HG02759 (cell line): ENCODE results near the gene DNAAF5.
"Not testable (repeated sequence)": the region's sequence is repeated elsewhere in the genome, so short reads cannot be mapped to it uniquely, and the experiment has no call there.

Experiments
- ATAC-seq: cut with Tn5 transposase; IDR thresholded peaks from one replicate; pipeline ENCODE4 v1.9.1; 2021; ENCODE audit warnings: mild to moderate bottlenecking, moderate library complexity; ENCODE audit not compliant: unreplicated experiment

The DNAAF5 gene

DNA sequence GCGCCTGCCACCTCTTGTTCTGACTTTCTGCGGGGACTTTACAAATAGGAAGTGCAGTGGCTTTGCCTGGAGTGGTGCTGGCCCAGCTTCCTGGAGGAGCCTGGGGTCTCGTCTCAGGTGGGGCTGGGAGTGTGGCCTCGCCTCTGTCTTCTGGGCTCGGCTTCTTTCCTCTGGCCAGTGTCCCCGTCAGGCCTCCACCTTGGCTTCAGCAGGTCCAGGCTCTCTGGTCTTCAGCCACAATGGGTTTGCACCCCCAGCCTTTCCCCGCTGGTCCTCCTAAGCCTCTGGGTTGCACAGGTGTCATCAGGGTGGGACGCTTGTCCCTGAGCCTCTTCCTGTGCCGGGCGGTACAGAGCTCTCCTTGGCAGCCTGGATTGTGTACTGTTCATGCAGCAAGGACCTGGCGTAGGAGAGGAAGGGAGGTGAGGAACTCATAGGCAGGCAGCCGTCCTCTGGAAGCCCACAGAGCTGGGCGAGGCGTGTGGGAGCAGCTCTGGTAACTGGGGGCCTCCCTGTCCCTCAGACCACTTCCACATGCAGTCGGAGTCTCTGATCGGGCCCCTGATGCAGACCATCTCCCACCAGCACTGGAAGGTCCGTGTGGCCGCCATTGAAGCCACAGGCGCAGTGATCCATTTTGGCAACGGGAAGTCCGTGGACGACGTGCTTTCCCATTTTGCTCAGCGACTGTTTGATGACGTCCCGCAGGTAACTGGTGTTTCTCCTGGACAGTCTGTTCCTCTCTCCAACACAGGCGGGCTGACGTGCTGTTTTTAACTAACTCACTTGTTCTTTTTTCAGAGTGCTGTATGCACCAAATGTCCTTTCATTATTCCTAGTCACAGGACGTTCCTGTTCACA lies 2.9 kb downstream of the DNAAF5 start:
- ATAC-seq: no peak

GRCh38 chr7:730501-731439 lies 4.3 kb downstream of the DNAAF5 start:
- ATAC-seq: no peak

GRCh38 chr7:731440-732085 lies 5.1 kb downstream of the DNAAF5 start:
- ATAC-seq: no peak

- no peak for ATAC-seq
Measured at GRCh38 chr7:732094-732541, 5.6 kb downstream of the DNAAF5 start.

- ATAC-seq: no peak
Measured at GRCh38 chr7:732556-732955, 6.1 kb downstream of the DNAAF5 start.

DNA sequence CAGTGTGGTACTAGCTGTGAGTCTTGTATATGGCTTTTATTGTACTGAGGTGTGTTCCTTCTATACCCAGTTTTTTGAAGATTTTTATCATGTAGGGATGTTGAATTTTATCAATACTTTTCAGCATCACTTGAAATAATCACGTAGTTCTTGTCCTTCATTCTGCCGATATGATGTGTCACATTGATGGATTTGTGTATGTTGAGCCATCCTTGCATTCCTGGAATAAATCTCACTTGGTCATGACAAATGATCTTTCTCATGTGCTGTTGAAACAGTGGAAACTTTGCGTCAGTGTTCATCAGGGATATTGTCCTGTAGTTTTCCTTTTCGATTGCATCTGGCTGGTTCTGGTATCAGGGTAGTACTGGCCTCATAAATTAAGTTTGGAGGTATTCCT lies 7.7 kb downstream of the DNAAF5 start:
- ATAC-seq: no peak

DNA sequence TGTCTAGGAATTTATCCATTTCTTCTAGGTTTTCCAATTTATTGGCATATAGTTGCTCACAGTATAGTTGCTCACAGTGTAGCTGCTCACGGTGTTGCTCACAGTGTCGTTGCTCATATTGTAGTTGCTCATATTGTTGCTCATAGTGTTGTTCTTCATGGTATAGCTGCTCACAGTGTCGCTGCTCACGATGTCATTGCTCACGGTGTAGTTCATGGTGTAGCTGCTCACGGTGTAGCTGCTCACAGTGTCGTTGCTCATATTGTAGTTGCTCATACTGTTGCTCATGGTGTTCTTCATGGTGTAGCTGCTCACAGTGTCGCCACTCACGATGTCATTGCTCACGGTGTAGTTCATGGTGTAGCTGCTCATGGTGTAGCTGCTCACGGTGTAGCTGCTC lies 8.3 kb downstream of the DNAAF5 start:
- no peak for ATAC-seq

- ATAC-seq: no peak
Measured at GRCh38 chr7:738241-738640, 11.7 kb downstream of the DNAAF5 start.

DNA sequence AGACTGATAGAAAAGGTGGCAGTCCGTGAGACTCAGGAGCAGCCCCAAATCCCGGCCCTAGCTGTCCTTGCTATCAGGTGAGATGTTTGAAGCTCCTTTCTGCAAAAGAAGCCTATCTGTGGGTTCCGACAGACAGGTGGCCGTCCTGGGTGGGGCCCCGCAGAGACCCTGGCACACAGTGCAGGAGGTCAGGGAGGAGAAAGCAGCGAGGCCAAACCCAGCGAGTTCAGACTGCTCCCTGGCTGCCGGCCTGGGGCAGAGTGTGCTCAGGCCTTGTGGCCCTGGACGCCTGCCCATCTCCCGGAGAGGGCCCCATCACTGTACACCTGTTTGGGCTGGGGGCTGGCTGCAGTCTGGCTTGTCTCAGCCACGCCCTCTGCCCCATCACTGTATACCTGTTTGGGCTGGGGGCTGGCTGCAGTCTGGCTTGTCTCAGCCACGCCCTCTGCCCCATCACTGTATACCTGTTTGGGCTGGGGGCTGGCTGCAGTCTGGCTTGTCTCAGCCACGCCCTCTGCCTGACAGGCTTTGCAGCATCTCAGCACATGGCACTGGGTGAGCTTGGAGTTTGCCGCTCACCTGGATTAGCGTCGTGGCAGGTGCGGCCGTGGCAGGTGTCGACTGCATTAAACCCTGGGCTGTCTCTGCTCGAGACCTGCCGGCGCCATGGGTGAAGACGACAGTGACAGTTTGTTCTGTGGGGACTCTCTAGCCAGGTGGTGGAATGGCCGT lies 12.4 kb downstream of the DNAAF5 start:
- no peak for ATAC-seq

- ATAC-seq: no peak
Measured at GRCh38 chr7:739455-739982, 13.0 kb downstream of the DNAAF5 start.

GRCh38 chr7:739983-740942 lies 13.8 kb downstream of the DNAAF5 start:
- ATAC-seq: no peak

- no peak for ATAC-seq
Measured at GRCh38 chr7:741191-741671, 14.7 kb downstream of the DNAAF5 start.

DNA sequence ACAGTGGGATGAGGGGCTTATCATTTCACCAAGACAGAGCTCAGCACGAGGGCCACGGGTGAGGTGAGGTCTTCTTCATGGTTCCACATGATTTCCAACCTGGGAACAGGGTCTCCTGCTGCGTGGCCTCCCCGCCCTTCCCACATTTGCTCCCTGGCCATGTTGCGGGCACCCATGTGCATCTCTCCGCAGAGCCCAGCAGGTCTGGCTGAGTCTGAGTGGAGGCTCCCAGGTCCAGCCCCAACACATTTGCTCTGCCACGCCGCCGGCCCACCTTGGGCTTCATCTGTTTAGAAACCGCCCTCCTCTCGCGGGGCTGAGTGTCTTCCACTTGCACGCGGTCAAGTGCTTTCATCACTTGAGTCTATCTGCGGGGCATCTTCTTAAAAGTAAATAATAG lies 15.4 kb downstream of the DNAAF5 start:
- no peak for ATAC-seq

- no peak for ATAC-seq
Measured at GRCh38 chr7:742791-743190, 16.3 kb downstream of the DNAAF5 start.

DNA sequence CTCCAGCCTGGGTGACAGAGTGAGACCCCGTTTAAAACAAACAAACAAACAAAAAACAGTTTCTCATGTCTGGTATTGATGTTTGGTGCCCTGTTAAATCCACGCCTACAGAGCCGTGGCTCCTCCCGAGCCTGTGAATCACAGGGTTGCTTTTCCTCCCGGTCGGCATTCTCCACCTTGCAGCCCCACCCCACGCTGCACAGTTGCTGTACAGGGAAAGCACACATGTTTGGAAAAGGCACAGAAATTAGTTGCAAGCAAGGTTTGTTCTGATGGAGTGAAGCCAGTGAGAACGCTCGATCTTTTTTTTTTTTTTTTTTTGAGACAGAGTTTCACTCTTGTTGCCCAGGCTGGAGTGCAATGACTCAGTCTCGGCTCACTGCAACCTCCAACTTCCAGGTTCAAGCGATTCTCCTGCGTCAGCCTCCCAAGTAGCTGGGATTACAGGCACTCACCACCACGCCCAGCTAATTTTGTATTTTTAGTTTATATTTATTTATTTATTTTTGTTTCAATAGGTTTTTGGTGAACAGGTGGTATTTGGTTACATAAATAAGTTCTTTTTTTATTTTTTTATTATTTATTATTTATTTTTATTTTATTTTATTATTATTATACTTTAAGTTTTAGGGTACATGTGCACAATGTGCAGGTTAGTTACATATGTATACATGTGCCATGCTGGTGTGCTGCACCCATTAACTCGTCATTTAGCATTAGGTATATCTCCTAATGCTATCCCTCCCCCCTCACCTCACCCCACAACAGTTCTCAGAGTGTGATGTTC lies 17.0 kb downstream of the DNAAF5 start:
- not testable (repeated sequence) for ATAC-seq

GRCh38 chr7:744128-744520 lies 17.6 kb downstream of the DNAAF5 start:
- ATAC-seq: not testable (repeated sequence)

GRCh38 chr7:744854-745430 lies 18.4 kb downstream of the DNAAF5 start:
- ATAC-seq: no peak
